Stimulated activated CD4-positive, alpha-beta T cell treated with anti-CD3 and anti-CD28 coated beads, Interleukin-12 subunit alpha, Interleukin-12 subunit beta, amount 100 ng/mL, for 48 hours (primary cell): Measurements from ENCODE around the gene FGGY.
"Not testable (repeated sequence)": the region's sequence is repeated elsewhere in the genome, so short reads cannot be mapped to it uniquely, and the experiment has no call there.

Source experiments
- DNase-seq, 3 donors: peaks; one replicate each; pipeline ENCODE4 v3.0.0-alpha.2; 2020; ENCODE audit warnings: low read depth in 2 of 3, low spot score in 1 of 3

FGGY gene

DNA sequence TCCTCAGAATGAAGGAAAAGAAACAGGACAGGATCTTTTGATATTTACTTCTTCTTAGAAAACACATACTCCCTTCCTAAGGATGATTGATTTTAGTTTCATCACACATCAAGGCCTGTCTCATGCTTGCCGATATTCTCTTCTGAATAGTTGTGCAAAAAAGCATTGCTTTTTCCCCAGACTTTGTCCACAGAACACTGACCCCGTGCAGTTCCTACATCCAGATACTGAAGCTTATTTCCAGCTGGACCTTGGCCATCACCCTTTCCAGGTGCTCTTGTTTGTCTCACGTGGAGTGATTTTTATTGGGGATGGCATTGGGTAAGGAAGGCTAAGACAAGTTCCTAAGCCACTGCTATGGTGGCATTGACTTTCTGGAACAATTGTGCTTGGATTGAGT lies 320.5 kb downstream of the FGGY start:
- no peak for DNase-seq

DNA sequence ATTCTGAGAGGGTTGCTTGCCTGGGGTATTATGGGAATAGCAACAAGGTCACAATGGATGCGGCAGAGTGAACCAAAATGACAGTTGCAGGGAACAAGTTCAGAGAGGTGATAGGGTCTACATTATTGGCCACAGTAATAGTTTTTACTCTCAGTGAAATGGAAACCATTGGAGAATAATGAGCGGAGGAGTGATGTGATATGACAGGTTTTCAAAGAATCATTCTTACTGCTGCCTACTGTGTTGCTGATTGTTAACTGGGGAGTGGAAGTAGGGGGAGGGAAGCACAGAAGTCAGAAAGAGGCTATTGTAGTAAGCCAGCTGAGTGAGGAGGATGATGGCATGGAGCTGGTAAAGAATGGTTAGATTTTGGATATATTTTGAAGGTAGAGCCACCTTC lies 322.7 kb downstream of the FGGY start:
- DNase-seq, result no peak

DNA sequence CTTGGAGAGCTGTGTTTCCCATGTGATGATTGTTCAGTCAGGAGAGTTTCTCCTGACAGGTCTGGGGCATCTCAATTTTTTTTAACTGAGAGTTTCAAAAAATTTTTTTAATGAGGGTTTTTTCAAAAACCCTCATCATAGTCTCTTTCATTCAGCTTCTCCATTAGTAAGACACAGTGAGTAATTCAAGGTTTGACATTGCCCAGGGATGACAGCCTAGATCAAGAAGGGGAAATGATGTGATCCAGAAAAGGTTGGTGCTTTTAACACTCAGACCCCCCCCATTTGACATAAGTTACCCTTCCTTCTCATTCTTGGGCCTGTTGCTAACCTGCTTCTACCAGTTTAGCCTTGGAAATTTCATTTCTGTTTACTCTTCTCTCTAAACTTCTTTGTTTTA lies 328.5 kb downstream of the FGGY start:
- DNase-seq, result no peak

- no peak for DNase-seq
These were observed 334.8 kb downstream of the FGGY start for GRCh38 chr1:59631561-59632255.

- DNase-seq, result no peak
These were observed 338.2 kb downstream of the FGGY start for GRCh38 chr1:59635097-59635496.

- DNase-seq, result no peak
These were observed 341.4 kb downstream of the FGGY start for GRCh38 chr1:59638231-59638711.

DNA sequence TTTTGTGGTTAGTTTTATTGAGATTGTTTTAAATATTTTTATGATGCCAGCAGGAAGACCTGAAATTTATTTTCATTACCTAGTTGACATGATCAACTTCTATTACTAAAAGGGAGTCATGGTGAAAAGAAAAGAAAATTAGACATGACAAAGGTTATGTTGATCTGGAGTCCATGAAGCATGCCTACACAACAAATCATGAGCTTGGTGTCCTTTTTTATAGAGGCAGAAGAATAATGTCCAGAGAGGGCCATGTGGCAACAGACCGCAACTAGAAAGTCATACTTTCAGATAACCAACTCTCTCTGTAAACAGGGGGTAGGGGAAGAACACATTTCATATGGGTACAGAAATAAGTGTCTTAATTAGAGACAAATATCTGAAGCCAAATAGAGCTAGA lies 342.4 kb downstream of the FGGY start:
- no peak for DNase-seq

GRCh38 chr1:59640851-59641250 lies 344.0 kb downstream of the FGGY start:
- no peak for DNase-seq

DNA sequence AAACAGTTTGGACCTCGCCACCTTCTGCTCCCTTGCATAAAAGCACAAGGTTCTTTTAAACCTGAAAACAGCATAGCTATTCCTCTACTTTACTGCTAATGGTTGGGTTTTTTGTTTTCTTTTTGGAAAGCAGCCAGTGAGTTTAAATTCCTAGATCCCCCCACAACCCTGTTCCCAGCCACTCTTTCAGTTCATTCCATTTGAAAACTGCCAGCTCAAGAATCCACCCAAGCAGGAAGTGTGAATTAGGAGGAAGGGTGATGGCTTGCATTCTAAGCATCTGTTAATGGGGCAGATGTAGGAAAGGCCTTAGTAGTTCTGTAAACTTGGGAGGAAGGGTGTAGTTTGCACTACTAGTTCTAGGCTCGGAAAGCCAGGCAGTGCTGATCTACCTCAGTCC lies 344.9 kb downstream of the FGGY start:
- no peak for DNase-seq

GRCh38 chr1:59643526-59643925 lies 346.6 kb downstream of the FGGY start:
- DNase-seq, result no peak

- no peak for DNase-seq
These were observed 349.0 kb downstream of the FGGY start for GRCh38 chr1:59645893-59646292.

- not testable (repeated sequence) for DNase-seq
These were observed 356.5 kb downstream of the FGGY start for GRCh38 chr1:59653142-59653958.

DNA sequence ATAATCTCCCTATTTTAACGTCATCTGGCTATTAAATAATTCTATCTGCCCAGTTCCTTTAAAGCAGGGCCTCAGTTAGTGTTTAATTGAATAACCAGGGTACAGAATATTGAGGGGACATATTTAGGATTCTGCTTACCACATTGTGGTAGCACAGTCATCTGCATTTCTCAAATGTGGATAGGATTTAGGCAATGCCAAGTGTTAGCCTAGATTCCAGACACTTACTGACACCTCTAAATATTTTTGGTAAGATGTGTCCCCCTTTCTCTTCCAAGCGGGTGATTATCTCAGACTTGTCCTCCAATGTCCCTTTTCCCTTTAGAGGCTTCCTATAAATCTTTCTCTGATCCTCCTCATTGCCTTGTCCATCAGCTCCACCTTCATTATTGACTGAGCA lies 357.1 kb downstream of the FGGY start:
- no peak for DNase-seq

GRCh38 chr1:59657873-59658465 lies 361.1 kb downstream of the FGGY start:
- DNase-seq, result no peak

DNA sequence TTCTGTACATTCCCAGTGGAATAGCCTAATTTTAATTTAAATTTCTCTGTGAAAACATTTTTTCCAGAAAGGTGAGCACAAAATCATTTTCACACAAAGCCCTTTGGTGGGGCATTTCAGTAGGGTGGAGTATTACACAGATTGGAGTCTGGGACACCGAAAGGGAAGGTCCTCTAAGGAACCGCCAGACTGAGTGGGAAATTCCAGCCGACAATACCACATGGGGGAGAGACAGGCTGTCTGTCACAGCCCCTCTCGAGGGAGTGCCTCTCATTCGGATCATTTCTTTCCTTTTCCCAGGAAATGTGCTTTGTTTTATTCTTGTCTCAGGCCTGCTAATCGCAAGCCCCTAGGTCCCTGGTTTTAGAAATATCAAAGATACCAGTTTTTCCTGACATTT lies 367.3 kb downstream of the FGGY start:
- no peak for DNase-seq

DNA sequence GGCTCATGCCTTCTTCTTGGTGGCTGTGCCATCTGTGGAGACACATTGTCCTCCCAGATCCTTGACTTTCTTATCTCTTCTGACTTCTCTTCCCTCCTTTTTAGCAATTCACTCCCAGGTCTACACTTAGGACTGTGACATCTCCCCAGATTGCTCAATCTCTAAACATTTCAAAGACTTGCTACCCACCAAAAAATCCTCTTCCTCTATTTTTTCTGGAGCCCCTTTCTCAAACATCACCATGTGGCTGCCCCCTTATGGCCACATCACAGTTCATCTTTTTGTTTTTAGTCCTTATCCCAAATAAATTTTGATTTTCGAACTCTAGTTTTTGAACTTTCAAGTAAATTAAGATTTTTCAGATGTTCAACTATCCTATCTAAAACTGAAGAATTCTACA lies 369.2 kb downstream of the FGGY start:
- DNase-seq, result no peak

- DNase-seq, result no peak
These were observed 370.1 kb downstream of the FGGY start for GRCh38 chr1:59667020-59667419.

- no peak for DNase-seq
These were observed 372.9 kb downstream of the FGGY start for GRCh38 chr1:59669752-59670312.

DNA sequence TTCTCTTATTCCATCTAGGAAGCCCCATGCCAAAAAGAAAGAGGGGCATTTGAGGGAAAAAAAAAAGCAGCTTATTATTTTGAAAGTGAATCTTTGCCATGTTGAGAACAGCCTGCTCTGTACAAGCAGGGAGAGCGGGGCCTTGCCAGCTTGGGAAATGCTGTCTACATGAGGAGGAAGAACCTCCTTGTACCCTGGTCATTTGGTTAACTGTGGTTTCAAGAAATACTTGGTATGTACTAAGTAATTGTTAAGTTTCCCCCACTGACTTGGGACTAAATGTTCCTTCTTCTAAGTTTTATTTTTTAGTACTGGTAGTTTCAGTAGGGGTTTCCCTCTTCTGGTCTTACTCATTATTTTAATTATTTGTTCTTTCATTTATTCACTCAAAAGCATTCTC lies 373.8 kb downstream of the FGGY start:
- no peak for DNase-seq

DNA sequence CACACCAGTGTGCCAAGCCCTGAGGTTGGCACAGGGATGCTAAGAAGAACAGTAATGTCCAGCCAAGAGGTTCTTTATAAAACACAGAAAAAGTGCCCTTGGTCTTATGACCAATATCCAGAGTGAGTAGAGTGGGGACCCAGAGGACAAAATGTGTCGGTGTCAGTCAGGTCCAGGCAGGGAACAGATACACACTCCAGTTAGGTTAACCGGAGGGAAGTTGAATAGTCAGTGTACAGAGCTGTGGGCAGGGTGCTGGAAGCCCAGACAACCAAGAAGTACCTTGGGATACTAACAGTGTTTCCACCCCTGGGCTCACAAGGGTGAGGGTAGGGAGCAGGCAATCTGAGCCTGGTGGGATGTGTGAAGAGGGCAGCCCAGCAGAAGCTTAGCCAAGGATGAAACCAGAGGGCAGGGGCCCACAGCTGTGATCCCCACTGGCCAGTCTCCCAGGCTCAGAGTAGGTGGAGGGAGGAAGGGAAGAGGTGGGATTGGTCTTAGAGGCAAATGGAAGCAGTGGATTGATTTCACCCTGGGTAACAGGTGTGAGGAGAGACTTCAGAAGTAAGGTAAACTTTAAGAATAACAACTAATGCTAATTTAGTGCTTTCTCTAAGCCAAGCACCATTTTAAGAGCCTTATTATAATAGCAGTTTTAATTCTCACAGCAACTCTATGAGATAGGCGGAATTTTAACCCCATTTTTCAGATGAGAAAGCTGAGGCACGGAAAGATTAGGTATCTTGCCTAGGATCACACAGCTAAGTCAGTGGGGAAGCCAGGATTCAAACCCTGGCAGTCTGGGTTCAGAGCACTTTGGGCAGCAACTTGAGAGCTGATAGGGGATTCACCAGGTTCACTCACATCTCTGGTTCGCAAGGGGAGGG lies 374.4 kb downstream of the FGGY start:
- no peak for DNase-seq

GRCh38 chr1:59671953-59672305 lies 375.0 kb downstream of the FGGY start:
- DNase-seq, result no peak
